ENCODE data around the gene LCN1.
"Not testable (repeated sequence)": the region's sequence is repeated elsewhere in the genome, so short reads cannot be mapped to it uniquely, and the experiment has no call there.

The LCN1 gene

DNA sequence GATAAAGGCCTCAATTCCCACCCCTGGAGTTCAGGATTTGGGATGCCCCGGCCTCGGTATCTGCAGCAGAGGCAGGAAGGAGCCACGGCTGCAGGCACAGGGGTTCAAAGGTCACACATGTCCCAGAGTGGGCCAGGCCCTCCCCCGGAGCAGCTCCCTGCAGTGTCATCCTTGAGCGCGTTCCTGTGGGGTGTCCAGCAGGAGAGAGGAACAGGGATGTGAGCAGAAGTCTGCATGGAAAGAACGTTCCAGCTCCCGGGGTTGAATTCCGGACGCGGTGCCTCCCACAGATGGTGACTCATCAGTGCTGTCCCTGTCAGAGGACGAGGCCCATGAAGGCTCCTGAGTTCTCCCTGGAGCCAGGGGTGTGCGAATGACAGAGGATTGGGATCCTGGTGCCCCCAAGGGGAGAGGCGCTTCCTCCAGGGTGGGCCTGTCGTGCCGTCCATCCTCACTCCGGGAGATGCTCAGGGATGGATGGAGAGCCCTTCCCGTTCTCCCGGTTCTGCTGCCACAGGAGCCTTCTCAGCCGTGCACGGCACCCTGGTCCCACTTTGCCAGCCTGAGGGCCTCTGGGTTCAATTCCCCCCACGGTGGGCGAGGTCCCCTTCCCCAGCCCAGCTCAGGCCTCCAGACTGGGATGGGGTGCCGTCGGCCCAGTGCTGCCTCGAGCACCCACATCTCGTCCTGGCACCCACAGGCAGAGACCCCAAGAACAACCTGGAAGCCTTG, 3.1 kb downstream of the LCN1 start:
- no peak for DNase-seq

- no peak for DNase-seq
These were observed 4.2 kb downstream of the LCN1 start for GRCh38 chr9:135525241-135526088.

- no peak for DNase-seq
These were observed 5.0 kb downstream of the LCN1 start for GRCh38 chr9:135526089-135526729.

- no peak for DNase-seq
These were observed 5.7 kb downstream of the LCN1 start for GRCh38 chr9:135526730-135527571.

DNA sequence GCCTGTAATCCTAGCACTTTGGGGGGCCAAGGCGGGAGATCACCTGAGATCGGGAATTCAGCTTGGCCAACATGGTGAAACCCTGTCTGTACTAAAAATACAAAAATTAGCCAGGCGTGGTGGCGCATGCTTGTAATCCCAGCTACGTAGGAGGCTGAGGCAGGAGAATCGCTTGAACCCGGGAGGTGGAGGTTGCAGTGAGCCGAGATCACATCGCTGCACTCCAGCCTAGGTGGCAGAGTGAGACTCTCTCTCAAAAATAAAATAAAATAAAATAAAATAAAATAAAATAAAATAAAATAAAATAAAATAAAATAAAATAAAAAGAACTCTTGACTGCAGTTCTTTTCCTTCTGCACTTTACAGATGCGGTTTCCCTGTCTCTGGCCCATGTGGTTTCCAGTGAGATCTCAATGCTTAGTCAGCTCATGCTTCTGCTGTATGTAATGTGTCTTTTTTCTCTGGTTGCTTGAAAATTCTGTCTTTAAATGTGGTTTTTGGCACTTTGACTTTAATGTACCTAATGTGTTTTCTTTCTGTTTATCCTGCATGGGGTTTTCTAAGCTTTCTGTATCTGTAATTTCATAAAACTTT, 7.7 kb downstream of the LCN1 start:
- DNase-seq = not testable (repeated sequence)

DNA sequence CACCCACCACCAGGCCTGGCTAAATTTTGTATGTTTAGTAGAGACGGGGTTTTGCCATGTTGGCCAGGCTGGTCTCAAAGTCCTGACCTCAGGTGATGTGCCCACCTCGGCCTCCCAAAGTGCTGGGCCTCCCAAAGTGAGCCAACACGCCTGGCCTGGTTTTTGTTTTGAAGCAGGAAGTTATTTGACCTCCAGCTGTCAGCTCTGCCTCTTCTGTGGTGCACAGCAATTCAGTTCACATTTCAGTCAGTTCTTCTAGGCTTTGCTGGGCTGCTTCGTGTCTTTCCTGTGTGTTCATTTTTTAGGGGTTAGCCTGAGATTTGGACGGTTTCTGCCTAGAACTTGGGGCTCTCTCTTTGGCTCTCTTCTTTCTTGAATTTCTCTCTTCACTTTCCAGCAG, 8.9 kb downstream of the LCN1 start:
- DNase-seq = no peak

DNA sequence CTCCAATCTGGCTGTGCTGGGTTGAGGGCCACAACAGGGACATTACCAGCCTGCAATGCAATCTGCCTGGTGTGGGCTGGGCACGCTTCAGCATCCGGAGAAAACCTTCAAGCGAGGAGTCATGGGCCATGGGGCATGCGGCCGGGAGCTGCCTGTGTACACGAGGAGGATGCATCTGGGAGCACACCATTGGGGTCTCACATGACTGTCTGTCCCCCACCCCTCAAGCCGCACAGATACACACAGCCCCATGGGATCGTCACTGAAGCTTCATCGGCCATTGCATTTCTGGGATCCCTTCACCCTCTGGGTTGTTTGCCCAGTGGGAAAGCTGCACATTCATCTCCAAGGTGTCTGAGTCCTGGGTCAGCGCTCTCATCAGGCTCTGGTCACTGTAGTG, 9.9 kb downstream of the LCN1 start:
- DNase-seq = no peak

DNA sequence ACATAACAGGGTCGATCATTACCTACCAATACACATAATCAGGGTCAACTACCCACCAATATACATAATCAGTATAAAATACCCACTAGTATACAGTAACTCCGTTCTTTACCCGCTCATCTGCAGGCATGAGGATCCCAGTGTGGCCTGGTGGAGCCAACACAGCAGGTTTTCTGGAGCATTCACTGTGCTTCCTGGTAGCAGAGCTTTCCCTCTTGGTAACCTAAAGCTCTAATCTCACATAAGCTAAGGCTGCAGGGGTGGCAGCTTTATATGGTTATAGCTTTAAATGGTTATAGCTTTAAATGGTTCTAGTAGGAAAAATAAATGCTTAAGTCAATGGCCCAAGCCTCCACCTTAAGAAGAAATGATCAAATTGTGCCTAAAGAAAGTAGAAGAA, 11.9 kb downstream of the LCN1 start:
- no peak for DNase-seq

DNA sequence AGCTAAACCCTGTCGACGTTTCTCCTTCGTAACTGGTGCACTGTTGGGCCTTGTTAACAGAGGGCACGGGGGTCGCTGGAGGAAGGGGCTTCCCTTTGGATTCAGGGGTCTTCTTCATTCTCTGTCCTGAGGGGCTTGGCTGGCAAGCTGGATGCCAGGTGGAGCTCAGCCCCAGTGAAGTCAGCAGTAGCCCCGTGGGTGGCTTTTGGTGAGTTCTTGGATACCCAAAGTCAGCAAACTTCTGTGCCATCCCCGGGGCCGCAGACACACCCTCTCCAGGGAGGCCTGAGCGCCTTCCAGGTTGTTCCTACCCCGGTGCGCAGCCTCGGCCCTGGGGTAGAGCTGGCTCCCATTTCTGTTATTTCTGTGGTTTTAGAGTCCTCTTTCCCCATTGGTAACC, 12.4 kb downstream of the LCN1 start:
- no peak for DNase-seq

- DNase-seq = not testable (repeated sequence)
These were observed 13.0 kb downstream of the LCN1 start for GRCh38 chr9:135534192-135534711.

- not testable (repeated sequence) for DNase-seq
These were observed 13.6 kb downstream of the LCN1 start for GRCh38 chr9:135534826-135535225.

DNA sequence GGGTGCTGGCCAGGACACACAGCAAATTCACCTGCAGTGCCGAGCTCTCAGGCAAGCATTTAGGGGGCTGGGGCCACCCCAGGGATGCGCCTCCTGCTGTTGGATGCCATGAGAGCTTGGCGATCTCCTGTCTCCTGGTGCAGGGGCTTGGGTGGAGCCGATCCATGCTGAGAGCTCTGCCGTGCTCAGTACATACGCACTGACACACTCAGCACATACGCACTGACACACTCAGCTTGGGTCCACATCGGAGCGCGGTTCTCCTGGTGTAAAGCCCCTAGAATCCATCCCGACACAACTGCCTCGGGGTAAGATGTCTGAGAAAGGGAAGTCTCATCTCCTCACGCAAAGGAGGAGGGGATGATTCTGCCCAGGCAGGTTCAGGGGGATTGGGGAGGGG, 14.4 kb downstream of the LCN1 start:
- not testable (repeated sequence) for DNase-seq

DNA sequence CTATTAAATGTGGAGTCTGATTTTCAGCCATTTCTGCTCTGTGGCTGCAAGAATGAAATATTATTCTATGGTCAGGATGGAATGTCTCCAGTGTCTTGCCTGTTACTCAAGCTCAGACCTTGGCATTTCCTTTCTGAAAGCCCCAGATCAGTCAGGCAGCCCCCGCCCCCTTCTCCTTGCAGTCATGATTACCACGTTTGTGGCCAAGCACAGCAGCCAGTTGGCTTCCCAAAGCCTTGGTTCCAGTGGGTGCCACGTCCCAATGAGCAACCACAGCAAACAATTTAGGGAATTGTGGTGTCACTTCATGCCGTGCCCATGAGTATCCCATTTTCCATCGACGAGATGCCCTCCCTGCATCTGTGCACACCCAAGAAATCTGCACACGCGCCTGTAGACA, 15.0 kb downstream of the LCN1 start:
- no peak for DNase-seq

- not testable (repeated sequence) for DNase-seq
These were observed 22.1 kb downstream of the LCN1 start for GRCh38 chr9:135543262-135543894.

DNA sequence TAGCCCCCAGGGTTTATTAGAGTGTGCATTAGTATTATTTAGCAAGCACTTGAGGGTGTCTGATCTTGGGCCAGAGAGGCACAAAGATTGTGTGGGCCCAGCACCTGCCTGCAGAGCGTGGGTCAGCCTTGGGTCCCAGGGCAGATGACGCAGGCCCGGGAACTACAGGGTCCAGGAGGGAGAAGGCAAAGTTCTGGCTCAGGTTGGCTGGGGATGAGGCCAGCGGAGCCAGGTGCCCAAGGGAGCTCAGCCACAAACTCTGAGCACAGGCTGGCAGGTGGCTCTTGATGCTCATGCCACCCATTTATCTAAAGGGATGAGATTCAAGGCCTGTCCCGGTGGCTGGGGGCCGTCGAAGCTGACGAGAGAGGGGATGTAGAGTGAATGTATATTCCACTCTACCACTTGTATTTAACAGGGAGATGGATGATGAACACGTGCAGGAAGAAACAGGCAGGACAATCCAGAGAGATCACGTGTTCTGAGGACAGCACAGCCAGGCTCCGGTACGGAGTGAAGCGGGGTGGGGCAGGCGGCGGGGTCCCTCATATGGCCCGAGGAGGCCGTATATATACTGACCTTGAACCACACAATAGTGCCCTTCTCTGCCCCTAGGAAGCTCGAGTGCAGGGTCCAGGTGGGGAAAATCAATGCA, 23.9 kb downstream of the LCN1 start:
- no peak for DNase-seq

DNA sequence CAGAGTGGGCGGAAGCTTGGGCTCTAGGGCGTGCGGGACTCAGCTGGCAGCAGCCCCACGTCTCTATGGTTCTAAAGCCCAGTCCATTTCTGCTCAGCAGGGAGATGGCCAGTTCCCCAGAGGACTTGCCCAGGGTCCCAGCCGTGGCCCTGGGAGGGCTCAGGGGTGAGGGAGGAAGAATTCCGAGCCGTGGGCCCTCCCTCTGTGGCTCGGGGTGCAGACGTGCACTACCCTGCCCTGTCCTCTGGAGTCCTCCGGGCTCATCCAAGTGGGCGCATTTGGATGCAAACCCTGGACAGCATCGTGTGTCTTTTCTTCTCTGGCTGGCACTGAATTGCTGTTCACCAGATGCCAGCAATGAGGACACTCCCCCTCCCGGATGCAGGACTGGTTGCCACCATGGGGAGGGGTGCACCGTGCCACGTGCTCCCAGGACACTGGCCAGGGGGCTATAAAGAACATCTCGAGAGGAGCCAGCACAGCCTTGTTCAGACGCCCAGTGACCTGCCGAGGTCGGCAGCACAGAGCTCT, 24.5 kb downstream of the LCN1 start, which contains the start of gene OBP2A:
TSS of gene OBP2A (plus strand) at position 481 of the 531 bp plus-strand sequence. CDS start 55 bp downstream, outside the sequence.
- not testable (repeated sequence) for DNase-seq

- not testable (repeated sequence) for DNase-seq
These were observed 25.8 kb downstream of the LCN1 start for GRCh38 chr9:135546792-135547617.

GRCh38 chr9:135547756-135548736, 26.8 kb downstream of the LCN1 start:
- no peak for DNase-seq

Data from midbrain (tissue), 1 donor.